NCI-H146 treated with DMSO at 0.1 percent for 48 hours (cell line): Measurements from ENCODE around the gene ALPP.
"Not testable (repeated sequence)": the region's sequence is repeated elsewhere in the genome, so short reads cannot be mapped to it uniquely, and the experiment has no call there.

ENCODE experiments used
- DNase-seq: peaks from one replicate; lab custom pipeline; 2025; ENCODE audit not compliant: unreplicated experiment; lab: John Stamatoyannopoulos, UW

The ALPP gene

DNA sequence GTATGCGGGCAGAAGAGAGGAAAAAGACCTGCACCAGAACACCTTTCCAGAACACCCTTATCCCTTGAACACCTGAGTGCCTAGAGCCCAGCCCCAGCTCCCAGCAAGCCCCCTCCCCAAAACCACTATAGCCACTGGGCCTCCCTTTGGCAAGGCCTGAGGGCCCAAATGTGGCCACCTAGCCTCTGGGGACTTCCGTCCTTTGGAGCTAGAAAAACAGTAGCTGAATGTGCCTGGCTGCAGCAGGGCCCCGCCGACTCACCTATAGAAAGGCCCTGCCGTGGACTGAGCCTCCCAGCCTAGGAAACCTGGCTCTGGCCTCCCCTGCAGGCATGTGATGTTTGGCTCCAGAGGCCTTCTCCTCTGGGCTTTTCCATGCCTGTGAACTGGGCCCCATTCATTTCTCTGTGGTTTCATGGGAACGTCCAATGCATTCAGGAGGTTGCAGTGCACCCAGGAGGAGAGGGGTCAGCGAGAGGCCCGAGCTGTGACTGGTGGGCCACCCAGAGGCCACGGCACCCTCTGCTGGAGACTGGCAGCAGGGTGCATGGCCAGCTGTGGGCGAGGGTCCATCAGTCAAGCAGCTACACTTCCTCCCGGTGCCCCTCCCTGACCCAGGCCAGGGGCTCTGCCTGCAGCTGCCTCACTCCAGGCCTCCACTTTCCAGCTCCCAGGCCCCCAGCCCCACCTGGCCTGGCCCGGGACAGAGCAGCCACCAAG, 15.3 kb upstream of the ALPP start:
- DNase-seq: not testable (repeated sequence)

DNA sequence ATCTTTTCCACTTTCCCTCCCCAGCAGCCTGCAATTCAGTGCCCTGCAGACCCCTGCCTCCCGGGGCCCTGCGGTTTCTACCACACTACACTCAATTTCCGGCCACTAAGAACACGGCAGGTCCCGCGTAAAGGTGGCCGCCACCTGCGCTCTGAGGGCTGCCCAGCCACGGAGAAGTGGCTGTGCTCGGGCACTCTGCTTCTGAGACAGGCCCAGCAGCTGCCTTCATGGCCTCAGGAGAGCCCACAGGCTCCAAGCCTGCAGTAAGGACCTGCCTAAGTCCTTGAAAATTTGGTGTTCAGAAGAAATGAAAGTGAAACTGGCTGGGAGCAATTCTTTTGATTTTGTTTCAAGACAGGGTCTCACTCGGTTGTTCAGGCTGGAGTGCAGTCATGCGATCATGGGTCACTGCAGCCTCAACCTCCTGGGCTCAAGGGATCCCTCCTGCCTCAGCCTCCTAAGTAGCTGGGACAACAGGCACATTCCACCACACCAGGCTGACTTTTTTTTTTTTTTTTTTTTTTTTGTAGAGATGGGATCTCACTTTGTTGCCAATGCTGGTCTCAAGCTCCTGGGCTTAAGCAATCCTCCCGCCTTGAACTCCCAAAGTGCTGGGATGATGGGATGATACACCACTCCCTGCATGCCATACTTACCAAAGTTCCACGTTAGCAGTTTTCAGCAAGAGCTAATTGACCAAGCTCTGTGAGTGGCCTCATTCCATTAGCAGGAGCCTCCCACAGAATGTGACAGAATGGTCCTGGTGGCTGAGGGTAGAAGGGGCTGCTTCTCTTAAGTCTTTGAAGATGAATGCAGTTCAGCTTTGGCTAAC, 14.6 kb upstream of the ALPP start:
- no peak for DNase-seq

DNA sequence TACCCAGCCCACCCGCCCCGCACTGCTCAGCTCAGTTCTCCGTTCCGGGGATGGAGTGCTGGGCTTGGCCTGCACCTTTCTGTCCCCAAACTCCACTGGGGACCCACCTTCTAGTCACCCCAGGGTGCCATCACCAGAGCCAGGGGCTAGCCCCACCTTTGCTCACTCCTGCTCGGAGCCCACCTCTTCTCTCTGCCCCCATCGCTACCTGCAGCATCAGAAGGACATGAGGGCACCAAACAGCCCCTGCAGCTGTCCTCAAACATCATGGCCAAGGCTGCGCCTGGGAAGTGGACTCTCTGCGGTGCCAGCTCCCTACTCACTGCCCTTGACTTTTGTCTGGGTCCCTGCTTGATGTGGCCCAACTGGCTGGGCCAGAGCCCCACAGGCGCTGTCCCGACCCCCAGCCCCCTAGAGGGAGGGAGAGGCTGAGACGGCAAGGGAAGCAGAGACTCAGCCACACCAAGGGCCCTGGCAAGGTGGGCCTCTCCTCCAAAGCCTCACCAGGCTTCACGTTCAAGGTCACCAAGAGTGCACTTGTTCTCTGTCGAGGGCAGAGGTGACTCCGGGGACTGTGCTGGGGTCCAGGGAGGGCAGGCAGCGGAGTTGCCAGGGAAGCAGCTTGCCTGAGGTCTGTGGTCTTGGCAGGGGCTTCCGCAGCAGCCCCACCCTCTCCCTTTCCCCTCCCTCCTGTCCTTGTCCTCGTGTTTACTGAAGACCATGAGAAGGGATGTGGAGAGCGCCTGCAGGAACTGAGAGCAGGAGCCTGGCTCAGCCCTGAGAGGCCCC, 13.6 kb upstream of the ALPP start:
- not testable (repeated sequence) for DNase-seq

DNA sequence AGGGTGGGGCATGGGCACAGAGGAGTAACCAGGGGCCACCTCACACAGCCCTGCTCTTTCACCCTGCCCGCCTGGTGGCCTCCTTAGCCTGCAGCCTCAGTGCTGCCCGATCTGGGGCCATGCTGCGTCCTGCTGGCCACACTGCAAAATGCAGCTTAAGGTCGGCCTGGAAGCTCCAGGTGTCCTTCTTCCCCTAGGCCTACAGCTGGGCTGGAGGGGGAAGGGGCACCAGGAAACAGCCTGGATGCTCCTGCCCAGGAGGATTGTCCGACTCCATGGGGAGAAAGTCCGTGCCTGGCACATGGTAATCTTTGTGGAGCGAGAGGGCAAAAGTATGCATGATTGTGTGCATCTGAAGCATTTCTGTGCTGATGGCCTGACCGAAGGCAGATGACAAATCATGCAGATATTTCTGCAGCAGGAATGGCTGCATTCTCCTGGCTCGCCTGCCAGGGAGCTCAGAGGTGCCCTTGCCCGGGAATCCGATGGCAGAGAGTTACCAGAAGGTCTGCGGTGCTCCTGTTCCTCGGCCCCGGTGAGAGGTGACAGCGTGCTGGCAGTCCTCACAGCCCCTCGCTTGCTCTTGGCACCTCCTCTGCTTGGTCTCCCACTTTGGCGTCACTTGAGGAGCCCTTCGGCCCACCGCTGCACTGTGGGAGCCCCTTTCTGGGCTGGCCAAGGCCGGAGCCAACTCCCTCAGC, 12.8 kb upstream of the ALPP start:
- DNase-seq: no peak

DNA sequence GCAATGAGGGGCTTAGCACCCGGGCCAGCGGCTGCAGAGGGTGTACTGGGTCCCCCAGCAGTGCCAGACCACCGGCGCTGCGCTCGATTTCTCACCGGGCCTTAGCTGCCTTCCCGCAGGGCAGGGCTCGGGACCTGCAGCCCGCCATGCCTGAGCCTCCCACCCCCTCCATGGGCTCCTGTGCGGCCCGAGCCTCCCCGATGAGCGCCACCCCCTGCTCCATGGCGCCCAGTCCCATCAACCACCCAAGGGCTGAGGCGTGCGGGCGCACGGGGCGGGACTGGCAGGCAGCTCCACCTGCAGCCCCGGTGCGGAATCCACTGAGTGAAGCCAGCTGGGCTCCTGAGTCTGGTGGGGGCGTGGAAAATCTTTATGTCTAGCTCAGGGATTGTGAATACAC, 12.1 kb upstream of the ALPP start:
- DNase-seq: not testable (repeated sequence)

DNA sequence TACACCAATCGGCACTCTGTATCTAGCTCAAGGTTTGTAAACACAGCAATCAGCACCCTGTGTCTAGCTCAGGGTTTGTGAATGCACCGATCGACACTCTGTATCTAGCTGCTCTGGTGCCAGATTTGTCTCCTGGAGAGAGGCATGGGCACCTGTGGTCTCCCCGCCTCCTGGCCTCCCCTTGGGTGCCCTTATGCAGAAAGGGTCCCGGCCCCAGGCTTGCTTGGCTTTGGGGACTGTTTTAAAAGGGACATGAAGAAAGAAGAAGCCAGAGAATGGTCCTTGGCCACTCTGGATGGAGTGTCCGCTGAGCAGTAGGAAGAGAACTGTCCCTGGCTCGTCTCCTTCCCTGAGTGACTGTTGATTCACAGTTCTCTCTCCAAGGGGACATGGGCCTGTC, 11.5 kb upstream of the ALPP start:
- DNase-seq: no peak

DNA sequence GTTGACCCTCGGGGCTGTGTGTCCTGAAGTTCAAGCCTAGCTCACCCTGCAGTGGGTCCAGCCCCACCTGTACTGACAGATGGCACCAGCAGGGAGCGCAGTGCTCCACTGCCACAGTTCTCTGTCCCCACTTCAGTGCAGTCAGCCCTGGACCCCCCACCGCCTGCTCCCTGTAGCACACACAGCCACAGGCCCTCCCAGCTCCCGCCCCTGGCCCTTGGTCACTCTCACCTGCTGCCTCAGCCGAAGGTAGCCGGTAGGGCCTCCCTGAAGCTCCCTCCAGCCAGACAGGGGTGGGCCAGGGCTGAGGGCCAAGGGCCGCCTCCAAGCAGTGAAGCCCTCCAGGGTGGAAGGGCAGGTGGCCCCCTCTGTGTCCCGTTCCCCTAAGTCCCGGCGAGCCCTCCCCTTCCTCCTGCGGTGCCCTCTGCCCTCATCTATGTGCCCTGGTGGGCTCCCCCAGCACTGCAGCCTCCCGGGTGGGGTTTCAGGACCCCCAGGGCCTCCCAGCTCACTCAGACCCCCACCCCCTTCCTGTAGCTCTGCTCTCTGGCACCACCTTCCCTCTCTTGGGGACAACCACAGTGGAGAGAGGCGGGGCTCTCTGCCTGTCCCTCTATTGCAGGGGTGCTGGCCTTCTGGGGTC, 10.8 kb upstream of the ALPP start:
- no peak for DNase-seq

DNA sequence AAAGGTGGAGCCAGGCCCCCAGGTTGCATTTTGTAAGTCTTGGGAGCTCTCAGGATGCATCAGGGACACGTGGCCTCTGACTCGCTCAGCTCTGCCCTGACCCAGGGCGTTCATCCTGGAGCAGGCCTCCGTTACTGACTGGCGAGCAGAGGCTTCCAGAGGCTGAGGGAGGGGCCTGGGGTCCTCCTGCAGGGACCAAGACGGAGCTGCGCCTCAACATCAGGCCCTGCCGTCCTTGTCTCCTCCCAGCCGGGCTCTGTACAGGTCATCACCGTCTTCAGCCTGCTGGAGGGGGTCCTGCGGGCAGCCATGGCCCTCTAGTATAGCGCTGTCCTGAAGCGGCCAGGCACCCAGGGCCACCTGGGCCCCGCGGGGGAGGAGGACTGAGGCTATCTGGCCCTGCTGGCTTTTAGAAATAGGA, 10.2 kb upstream of the ALPP start:
- DNase-seq: no peak

DNA sequence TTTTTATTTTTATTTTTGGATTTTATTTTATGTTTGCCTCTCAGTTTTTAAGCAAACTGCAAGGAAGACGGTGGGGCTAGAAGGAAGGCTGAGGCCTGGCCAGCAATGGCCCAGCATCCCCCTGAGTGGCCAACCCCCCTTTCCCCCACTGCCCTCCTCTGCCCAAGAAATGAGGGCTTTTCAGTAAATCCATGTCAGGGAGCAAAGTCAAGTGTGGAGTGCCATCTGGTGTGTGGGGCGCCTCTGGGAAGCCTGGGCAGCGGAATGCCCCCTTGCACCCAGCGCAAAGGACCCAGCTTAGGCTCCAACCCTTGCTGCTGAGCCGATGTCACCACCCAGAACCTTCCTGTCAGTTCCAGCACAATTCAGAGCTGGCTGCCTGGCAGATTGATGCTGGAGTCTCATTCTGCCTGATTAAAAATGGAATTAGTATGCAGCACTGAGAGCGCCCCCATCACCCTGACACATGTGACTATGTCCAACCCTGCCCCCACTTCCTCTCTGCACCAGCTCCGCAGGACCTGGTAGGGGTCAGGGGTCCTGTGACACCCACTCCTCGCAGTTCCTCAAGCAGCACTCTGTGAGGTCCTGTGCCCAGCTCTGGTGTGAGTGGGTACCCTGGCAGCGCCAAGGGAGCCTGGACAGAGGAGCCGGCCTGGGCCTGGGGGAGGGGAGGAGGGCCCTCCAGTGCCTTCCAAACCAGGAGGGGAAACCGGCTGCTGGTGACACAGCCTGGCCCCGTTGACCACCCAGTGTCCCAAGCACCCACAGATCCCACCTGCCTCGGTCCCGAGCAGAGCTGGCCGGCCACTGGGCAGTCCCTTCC, 9.2 kb upstream of the ALPP start:
- DNase-seq: no peak

DNA sequence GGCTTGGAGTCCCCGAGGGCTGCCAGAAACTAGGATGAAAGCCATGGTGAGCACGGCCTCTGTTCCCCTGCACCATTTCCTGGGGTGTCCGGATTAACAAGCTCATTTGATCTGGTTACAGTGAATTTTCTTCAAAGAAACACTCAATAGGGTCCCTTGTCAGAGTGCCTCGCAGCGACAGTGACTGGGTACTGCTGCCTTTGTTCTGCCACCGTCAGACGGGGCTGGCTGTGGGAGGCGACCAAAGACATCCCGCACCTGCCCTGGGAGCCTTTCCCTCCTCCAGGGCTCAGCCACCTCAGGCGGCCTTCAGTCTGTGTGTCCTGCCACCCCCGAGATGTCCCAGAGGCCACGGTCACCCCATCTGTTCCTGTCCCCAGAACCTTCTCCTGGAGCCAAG, 8.5 kb upstream of the ALPP start:
- DNase-seq: not testable (repeated sequence)

DNA sequence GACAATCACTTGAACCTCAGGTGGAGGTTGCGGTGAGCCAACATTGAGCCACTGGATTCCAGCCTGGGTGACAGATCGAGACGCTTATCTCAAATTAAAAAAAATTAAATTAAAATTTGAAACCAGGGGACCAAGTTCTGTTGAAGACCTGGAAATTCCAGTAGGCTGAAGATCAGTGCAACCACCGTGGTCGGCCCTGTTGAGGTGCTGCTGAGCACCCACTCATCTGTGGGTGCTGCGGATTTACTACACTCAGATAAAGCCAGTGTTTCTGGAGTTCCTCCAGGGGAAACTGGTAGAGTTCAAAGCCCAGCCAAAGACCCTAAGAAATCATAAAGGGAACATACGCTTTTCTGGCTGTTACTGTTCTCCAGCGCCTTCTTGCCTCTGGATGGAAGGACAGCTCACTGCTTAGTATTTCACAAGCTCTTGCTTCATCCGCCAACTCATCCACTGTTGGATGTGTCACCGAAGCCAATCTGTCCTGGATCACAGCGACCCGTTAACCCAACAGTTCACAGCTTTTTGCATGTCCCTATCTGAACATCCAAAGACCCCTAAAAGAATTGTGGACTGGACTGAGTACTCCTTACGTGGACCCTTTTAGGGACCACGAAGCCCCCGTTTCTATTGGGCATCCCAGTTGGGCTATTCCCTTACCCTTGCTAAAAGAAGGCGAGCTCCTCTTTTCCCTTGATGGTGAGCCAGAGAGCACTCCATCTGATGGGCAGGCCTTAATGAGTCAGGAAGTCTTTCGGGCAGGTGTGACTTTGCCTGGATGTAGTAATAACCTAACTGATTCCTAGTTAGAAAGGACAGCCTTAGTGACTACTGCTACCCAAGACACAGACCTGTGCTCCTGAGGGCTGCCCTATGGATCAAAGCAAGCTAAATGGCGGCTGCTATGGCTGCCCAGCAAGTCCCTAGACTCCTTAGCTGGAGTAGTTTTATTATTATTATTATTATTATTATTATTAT, 6.0 kb upstream of the ALPP start:
- no peak for DNase-seq

DNA sequence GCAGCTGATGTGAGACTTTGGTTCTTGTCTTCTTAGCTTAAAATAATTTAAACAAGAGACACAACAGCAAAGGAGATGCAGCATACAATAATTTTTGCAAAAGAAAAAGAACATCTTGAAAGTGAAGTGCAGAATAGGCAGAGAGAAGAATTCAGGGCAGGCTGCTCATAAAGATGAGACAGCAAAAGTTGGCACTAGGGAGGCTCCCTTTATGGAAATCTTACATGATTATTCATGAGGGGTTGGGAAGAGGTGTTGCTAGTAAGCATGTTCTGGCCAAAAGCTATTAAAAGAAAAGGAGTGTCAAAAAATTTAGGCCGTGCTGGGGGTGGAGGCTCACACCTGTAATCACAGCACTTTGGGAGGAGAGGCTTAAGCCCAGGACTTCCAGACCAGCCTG, 4.2 kb upstream of the ALPP start:
- DNase-seq: no peak

DNA sequence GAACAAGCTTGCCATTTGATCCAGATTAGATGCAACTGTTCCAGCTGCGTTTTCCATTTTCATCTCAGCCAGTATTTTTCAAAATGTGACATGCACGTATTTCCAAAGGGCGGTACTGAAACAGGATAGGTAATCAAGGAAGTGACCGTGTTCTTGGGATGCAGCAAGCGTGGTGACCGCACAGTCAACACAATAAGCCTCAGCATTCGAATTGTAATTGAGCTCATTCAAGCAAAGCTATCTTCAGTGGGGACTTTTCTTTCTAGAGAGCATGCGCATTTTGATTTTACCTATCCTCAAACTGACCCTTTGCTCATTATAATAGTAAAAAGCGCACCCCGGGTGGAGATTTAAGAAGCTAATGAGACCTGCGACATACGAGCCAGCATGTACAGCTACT, 3.4 kb upstream of the ALPP start:
- no peak for DNase-seq

DNA sequence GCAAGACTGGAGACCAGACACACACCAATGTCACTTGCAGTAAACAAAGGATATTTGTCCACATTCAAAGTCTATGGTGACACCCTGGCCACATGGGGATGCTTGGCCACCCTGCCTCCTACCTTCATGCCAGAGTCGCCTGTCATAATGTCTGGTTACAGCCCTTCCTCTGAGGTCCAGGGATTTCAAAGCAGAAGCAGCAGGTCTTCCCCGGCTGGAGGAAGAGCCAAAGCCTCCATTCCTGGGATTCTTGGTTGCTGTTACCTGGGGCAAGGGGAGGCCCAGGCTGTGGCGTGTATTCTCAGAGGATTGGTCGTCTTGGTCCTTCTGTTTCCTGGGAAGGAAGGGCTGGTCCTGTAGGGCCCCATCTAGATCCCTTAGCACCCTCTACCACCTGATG, 2.3 kb upstream of the ALPP start:
- DNase-seq: no peak

DNA sequence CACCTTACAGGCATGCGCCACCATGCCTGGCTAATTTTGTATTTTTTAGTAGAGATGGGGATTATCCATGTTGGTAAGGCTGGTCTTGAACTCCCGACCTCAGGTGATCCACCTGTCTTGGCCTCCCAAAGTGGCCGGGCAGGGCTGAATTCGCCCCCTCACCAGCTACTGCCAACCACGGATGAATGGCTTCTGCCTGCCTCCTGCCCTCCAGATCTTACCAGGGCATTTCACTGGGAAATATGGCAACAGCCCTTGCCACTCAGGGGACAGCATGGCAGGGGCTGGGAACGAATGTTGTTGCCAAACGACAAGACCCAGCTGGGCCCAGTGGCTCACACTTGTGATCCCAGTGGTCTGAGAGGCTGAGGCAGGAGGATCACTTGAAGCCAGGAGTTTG, 1.8 kb upstream of the ALPP start:
- no peak for DNase-seq

DNA sequence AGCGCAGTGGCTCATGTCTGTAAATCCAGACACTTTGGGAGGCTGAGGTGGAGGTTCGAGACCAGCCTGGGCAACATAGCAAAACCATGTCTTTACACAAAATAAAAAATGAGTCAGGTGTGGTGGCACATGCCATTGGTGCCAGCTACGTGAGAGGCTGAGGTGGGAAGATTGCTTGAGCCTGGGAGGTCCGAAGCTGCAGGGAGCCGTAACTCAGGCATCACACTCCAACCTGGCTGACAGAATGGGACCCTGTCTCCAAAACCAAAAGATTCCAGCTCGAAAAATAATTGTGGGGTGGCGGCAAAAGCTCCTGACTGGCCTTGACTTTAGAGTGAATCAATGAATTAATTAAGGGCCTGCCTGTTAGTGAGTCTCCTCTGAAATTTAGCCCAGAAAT, 1.2 kb upstream of the ALPP start:
- DNase-seq: no peak

DNA sequence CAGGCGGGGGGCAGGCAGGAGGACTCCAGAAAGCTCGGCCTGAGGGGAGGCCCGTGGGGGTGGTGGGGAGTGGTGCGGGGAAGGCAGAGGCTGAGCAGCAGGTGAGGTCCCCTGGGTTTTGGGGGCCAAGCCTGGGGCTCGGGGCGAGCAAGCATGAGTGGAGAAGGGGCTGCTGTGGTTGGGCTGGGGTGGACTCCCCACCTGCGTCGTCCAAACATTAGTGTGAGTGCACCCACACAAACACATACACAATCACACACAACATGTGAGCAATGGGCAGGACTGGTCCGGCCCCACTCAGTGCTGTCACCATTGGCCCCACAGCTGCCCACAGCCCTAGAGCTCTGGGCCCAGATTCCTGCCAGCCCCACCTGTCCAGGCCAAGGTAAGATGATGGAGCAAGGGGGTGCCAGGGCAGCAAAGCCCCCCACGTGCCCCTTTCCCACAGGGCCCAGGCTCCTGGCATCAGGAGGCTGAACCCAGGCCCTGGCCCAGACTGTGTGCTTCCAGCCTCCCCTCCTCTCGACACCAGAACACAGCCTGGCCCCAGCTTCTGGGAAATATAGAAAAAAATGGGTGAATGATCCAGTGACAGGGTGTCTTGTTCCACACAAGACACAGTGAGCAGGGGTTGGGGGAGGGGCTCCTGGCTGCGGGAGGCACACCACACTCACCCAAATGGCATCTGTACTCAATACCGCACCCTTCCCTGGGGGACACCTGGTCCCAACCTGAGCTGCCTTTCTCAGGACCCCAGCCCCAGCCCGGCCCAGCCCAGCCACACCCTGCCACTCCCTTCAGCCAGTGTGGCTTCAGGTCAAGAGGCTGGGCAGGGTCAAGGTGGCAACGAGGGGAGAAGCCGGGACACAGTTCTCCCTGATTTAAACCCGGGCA, 463 bp upstream of the ALPP start:
- DNase-seq: no peak
